Stimulated activated CD4-positive, alpha-beta T cell treated with anti-CD3 and anti-CD28 coated beads, TNF-alpha, amount 100 ng/mL, for 4 hours (primary cell): ENCODE results near the gene ATAD3A.
A peak's percentile ranks its signal among the peaks of the same experiment; 100 is the strongest.
"Not testable (repeated sequence)": the region's sequence is repeated elsewhere in the genome, so short reads cannot be mapped to it uniquely, and the experiment has no call there.

Source experiments
- DNase-seq, 3 experiments: peaks; one replicate each; pipeline ENCODE4 v3.0.0-alpha.2; 2020; ENCODE audit warnings: low read depth in 3 of 3

The ATAD3A gene

GRCh38 chr1:1489861-1490260 lies 22.1 kb upstream of the ATAD3A start:
- DNase-seq = no peak

GRCh38 chr1:1490633-1491230 lies 21.2 kb upstream of the ATAD3A start:
- DNase-seq = no peak

GRCh38 chr1:1491601-1492000 lies 20.4 kb upstream of the ATAD3A start:
- DNase-seq = no peak

GRCh38 chr1:1494311-1494710 lies 17.7 kb upstream of the ATAD3A start:
- not testable (repeated sequence) for DNase-seq

GRCh38 chr1:1495461-1495975 lies 16.4 kb upstream of the ATAD3A start:
- DNase-seq = not testable (repeated sequence)

GRCh38 chr1:1504777-1505365 lies 7.1 kb upstream of the ATAD3A start:
- DNase-seq = peak; percentile 35 to 53 (median 40)

GRCh38 chr1:1505366-1505798 lies 6.6 kb upstream of the ATAD3A start:
- not testable (repeated sequence) for DNase-seq

- not testable (repeated sequence) for DNase-seq
Measured at GRCh38 chr1:1505801-1506200, 6.2 kb upstream of the ATAD3A start.

- DNase-seq = no peak
Measured at GRCh38 chr1:1507305-1507704, 4.7 kb upstream of the ATAD3A start.

- not testable (repeated sequence) for DNase-seq
Measured at GRCh38 chr1:1508775-1509464, 3.0 kb upstream of the ATAD3A start.

- not testable (repeated sequence) for DNase-seq
Measured at GRCh38 chr1:1509465-1509850, 2.5 kb upstream of the ATAD3A start.

- no peak for DNase-seq
Measured at GRCh38 chr1:1510912-1511532, 940 bp upstream of the ATAD3A start.

GRCh38 chr1:1512425-1512824 lies 463 bp downstream of the ATAD3A start:
- peak in 1 of 3 experiments; percentile 3 for DNase-seq

- DNase-seq = not testable (repeated sequence)
Measured at GRCh38 chr1:1513675-1514074, 1.7 kb downstream of the ATAD3A start.

- not testable (repeated sequence) for DNase-seq
Measured at GRCh38 chr1:1514376-1514775, 2.4 kb downstream of the ATAD3A start.

- not testable (repeated sequence) for DNase-seq
Measured at GRCh38 chr1:1516923-1517322, 5.0 kb downstream of the ATAD3A start.

- no peak for DNase-seq
Measured at GRCh38 chr1:1517973-1518620, 6.1 kb downstream of the ATAD3A start.

GRCh38 chr1:1518621-1519007 lies 6.7 kb downstream of the ATAD3A start:
- not testable (repeated sequence) for DNase-seq

- not testable (repeated sequence) for DNase-seq
Measured at GRCh38 chr1:1519805-1520505, 8.0 kb downstream of the ATAD3A start.

- DNase-seq = no peak
Measured at GRCh38 chr1:1521331-1521730, 9.4 kb downstream of the ATAD3A start.

- not testable (repeated sequence) for DNase-seq
Measured at GRCh38 chr1:1522536-1522935, 10.6 kb downstream of the ATAD3A start.
